NT2/D1 (cell line): ENCODE measurements around the gene MACO1.

ENCODE experiments used
- DNase-seq: peaks from one replicate; pipeline ENCODE4 v3.0.0-alpha.2; 2011; ENCODE audit warnings: low read depth, low spot score
- H3K27me3 ChIP-seq: 2 replicates; pipeline ENCODE4 v1.6.0; 2011; ENCODE audit warnings: mild to moderate bottlenecking; ENCODE audit not compliant: insufficient read length, insufficient read depth
- H3K36me3 ChIP-seq: 2 replicates; pipeline ENCODE4 v1.6.1; 2011; ENCODE audit warnings: mild to moderate bottlenecking, low read length, mixed read lengths; ENCODE audit not compliant: insufficient read depth, insufficient read length
- H3K4me1 ChIP-seq: 2 replicates; pipeline ENCODE4 v1.5.1; 2011; ENCODE audit not compliant: insufficient read depth, insufficient read length
- H3K4me3 ChIP-seq: 2 replicates; pipeline ENCODE4 v1.5.1; 2011; ENCODE audit warnings: low read depth; ENCODE audit not compliant: insufficient read length
- H3K9ac ChIP-seq: 2 replicates; pipeline ENCODE4 v1.6.0; 2011; ENCODE audit warnings: low read depth; ENCODE audit not compliant: insufficient read length
- H3K9me3 ChIP-seq: 2 replicates; pipeline ENCODE4 v1.5.1; 2011; ENCODE audit warnings: mild to moderate bottlenecking, low read length; ENCODE audit not compliant: insufficient read depth
- SUZ12 ChIP-seq: IDR thresholded peaks from 2 replicates; pipeline ENCODE4 v1.6.1; 2011; ENCODE audit not compliant: insufficient read length, insufficient read depth; ENCODE audit errors: extremely low read depth
- YY1 ChIP-seq: IDR thresholded peaks from 2 replicates; pipeline ENCODE4 v1.6.1; 2011; ENCODE audit not compliant: insufficient read length, insufficient read depth
- ZNF274 ChIP-seq: IDR thresholded peaks from 2 replicates; pipeline ENCODE4 v1.6.1; 2011; ENCODE audit warnings: mild to moderate bottlenecking, low read depth, low read length

MACO1 gene

DNA sequence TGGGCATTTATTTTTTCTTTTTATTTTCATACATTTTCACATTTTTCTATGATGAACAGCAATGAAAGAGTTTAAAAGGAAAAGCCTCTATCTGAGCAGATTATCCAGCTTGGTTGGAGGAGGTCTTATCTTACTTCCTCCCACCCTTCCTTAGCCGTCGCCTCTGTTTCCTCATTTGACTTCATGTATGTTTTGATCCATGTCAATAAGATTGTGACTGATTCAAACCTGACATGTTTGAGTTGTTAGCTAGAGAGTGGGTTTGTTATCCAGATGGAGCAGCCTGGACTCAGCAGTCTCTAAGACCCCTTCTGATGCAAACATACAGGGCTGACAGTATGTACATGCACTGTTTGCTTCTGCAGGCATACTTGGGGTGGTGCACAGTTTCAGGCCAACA, 31.2 kb downstream of the MACO1 start:
- no peaks in the 10 kb centered on the region for H3K4me1 ChIP-seq
- no peak overlapping the region for H3K4me3 ChIP-seq
- DNase-seq: no peak
- no peaks in the 10 kb centered on the region for H3K27me3 ChIP-seq
- no peaks in the 10 kb centered on the region for H3K9me3 ChIP-seq
- TF ChIP-seq ZNF274 (no peak), SUZ12 (no peak), YY1 (no peak)
- H3K9ac ChIP-seq: no peak overlapping the region
- H3K36me3 ChIP-seq: peaks cover 32% of the 10 kb centered on the region

DNA sequence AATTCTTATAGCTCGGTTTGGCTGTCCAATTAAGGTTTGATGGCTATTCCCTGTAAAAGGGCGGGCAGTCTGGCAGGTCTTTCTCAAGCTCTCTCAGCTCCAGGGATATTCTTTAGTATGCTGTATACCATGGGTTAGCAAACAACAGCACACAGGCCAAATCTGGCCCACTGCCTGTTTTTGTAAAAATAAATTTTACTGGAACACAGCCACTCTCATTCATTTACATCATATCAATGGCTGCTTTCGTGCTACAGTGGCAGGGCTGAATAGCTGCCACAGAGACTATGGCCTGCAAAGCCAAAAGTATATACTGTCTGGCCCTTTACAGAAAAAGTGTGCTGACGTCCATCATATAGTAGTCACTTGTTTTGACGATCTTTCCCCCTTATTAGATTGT, 32.0 kb downstream of the MACO1 start:
- TF ChIP-seq SUZ12 (no peak), YY1 (no peak), ZNF274 (no peak)

DNA sequence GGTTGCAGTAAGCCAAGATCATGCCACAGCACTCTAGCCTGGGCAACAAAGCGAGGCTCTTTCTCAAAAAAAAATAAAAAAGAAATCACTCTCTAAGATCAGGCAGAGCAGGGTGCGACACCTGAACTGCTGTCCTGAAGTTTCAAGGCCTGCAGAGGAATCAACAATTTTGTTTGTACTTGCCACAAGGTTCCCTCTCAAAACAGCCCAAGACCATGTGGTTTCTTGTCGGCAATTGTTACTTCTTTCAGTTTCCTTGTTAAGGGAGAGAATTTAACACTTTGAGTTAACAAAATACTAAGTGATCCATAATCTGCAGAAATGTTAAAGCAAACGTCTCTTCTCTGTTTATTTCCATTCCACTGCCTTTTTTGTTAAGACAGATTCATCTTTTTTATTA, 36.5 kb downstream of the MACO1 start:
- Histone ChIP-seq H3K36me3 (peaks cover 15% of the 10 kb centered on the region), H3K27me3 (no peaks in the 10 kb centered on the region), H3K9me3 (no peaks in the 10 kb centered on the region), H3K4me1 (no peaks in the 10 kb centered on the region), H3K9ac (no peak overlapping the region), H3K4me3 (no peak overlapping the region)
- no peak for DNase-seq
- no peak for TF ChIP-seq YY1
- no peak for TF ChIP-seq SUZ12
- no peak for TF ChIP-seq ZNF274

More for the DNA sequence above, 32.0 kb downstream of the MACO1 start:
- H3K9me3 ChIP-seq: no peaks in the 10 kb centered on the region
- H3K9ac ChIP-seq: no peak overlapping the region
- H3K27me3 ChIP-seq: no peaks in the 10 kb centered on the region
- H3K4me1 ChIP-seq: no peaks in the 10 kb centered on the region
- peaks cover 33% of the 10 kb centered on the region for H3K36me3 ChIP-seq
- H3K4me3 ChIP-seq: no peak overlapping the region
- DNase-seq: no peak

DNA sequence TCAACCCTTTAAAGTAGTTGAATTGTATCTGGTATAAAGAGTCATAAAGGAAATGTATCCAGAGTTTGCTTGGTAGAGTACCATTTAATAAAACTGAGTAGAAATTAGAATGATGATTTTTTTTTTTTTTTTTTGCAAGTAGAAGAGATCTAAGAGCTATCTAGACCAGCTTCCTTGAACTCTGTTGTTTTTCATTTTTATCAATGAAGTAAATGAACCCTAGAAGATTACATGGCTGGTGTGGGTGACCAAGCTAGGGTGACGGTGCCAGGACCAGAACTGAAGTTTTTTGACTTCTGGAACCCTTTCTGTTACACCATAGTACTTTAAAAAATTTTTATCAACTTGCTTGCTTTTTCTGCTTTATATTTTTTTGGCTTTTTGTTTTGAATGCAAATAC, 36.9 kb downstream of the MACO1 start:
- Histone ChIP-seq H3K27me3 (no peaks in the 10 kb centered on the region), H3K36me3 (peaks cover 16% of the 10 kb centered on the region), H3K9ac (no peak overlapping the region), H3K4me1 (no peaks in the 10 kb centered on the region), H3K9me3 (no peaks in the 10 kb centered on the region), H3K4me3 (no peak overlapping the region)
- TF ChIP-seq YY1 (no peak), SUZ12 (no peak), ZNF274 (no peak)
- DNase-seq: no peak

DNA sequence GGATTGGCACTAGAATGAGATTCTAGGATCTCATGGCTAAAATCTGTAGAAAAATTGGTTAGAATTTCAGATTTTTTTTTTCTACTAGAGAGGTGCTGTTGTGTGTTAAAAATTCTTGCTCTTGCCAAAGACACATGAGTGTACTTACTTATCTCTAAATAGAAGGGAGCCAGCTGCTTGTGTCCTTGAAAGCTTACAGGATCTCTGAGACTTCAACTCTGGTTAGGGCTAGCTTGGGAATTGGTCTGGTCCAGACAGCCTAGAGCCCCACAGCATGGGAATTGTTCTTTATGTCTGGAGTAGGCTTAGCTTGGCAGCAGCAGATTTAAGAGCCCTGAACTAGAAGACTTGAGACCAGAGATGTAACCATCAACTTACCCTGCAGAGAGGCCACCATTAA, 37.3 kb downstream of the MACO1 start:
- H3K36me3 ChIP-seq: peaks cover 17% of the 10 kb centered on the region

DNA sequence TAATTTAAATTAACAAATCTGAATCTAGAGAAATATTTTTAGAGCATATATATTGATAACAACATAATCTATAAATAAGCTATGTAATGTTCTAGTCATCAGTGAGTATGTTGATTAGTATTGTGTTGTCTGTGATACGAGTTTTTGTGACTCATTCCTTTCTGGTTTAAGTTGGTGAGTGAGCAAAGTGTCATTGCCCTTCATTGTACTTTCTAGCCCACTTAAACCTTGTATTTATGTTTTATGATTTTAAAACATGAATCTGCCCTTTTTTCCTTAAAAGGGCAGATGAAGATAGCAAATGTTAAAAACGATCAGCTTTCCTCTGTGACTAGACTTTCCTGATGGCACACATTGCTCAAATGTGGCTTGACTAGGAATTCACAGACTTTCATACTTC, 38.5 kb downstream of the MACO1 start:
- Histone ChIP-seq H3K9ac (no peak overlapping the region), H3K27me3 (no peaks in the 10 kb centered on the region), H3K4me1 (no peaks in the 10 kb centered on the region), H3K36me3 (peaks cover 17% of the 10 kb centered on the region), H3K4me3 (no peak overlapping the region), H3K9me3 (no peaks in the 10 kb centered on the region)
- TF ChIP-seq YY1 (no peak), ZNF274 (no peak), SUZ12 (no peak)
- no peak for DNase-seq

More for the DNA sequence above, 37.3 kb downstream of the MACO1 start:
- no peaks in the 10 kb centered on the region for H3K9me3 ChIP-seq
- H3K9ac ChIP-seq: no peak overlapping the region
- DNase-seq: no peak
- H3K4me1 ChIP-seq: no peaks in the 10 kb centered on the region
- no peaks in the 10 kb centered on the region for H3K27me3 ChIP-seq
- TF ChIP-seq SUZ12 (no peak), ZNF274 (no peak), YY1 (no peak)
- no peak overlapping the region for H3K4me3 ChIP-seq

DNA sequence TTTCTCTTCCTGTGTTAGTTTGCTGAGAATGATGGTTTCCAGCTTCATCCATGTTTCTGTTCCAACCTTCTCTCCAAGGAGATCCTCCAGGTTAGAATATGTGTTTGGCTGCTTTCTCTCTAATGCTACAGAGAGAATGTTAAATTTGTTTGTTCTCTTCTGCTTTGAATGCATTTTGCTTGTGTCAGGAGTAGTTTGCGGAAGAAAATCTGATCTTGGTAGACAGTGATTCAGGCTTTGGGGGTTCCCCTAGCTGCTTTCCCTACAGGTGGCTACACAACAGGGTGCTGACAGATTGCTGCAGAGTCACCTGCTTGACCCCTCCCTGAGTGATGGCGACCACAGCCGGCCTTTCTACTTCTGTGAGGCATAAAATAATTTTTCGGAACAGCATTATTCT, 41.8 kb downstream of the MACO1 start:
- TF ChIP-seq SUZ12 (no peak), YY1 (no peak), ZNF274 (no peak)
- Histone ChIP-seq H3K4me1 (no peaks in the 10 kb centered on the region), H3K4me3 (no peak overlapping the region)

DNA sequence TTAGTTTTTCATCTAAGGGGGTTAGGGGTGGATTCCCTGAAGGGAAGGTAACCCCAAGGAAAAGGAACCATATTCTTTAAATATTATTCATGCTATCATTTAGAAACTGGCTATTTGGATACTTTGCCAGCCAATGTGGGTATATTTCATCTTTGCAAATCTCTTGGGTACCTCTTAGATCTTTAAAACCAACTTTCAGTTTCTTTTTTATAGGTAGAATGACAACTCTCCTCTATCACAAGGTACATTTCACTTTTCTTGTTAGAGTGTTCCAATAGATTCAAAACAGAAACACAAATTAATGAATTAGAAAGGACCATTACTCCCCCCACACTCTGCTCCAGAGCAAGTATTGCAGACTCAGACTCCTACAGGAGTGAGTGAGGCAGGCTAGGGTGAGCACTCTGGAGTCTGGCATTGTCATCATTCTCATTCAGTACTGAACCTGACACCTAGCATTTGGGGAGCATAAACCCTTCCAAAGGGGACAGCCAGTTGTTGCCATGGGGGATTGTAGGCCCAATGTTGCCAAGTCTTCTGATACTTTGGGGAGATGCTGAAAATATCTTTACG, 43.0 kb downstream of the MACO1 start:
- H3K36me3 ChIP-seq: peaks cover 9% of the 10 kb centered on the region
- H3K9ac ChIP-seq: no peak overlapping the region
- no peak for DNase-seq
- TF ChIP-seq SUZ12 (no peak), YY1 (no peak), ZNF274 (no peak)
- no peak overlapping the region for H3K4me3 ChIP-seq
- H3K9me3 ChIP-seq: no peaks in the 10 kb centered on the region
- no peaks in the 10 kb centered on the region for H3K27me3 ChIP-seq
- no peaks in the 10 kb centered on the region for H3K4me1 ChIP-seq

More for the DNA sequence above, 41.8 kb downstream of the MACO1 start:
- DNase-seq: no peak
- Histone ChIP-seq H3K9me3 (no peaks in the 10 kb centered on the region), H3K27me3 (no peaks in the 10 kb centered on the region), H3K9ac (no peak overlapping the region), H3K36me3 (peaks cover 9% of the 10 kb centered on the region)
